Mesendoderm (in vitro differentiated cells): Measurements from ENCODE around the gene TP73.

Experiments used
- DNase-seq: peaks from one replicate; pipeline ENCODE4 v3.0.0; 2013
- H2AK5ac ChIP-seq: 2 replicates; pipeline ENCODE4 v1.6.1; 2013; ENCODE audit warnings: low read length, inconsistent platforms
- H2BK120ac ChIP-seq: 2 replicates; pipeline ENCODE4 v1.6.1; 2013; ENCODE audit warnings: low read depth, mild to moderate bottlenecking, low read length, moderate library complexity, mixed read lengths
- H2BK15ac ChIP-seq: replicated peaks from 2 replicates; pipeline ENCODE4 v1.6.1; 2013; ENCODE audit warnings: low read depth, mild to moderate bottlenecking, moderate library complexity
- H2BK5ac ChIP-seq: 2 replicates; pipeline ENCODE4 v1.6.1; 2013; ENCODE audit warnings: low read length, inconsistent platforms
- H3K18ac ChIP-seq: 2 replicates; pipeline ENCODE4 v1.6.1; 2013; ENCODE audit warnings: mild to moderate bottlenecking, low read length, mixed read lengths
- H3K23ac ChIP-seq: one replicate; pipeline ENCODE4 v1.6.1; 2013; ENCODE audit warnings: low read length
- H3K27ac ChIP-seq: 2 replicates; pipeline ENCODE4 v1.5.1; 2013; ENCODE audit warnings: low read depth, mild to moderate bottlenecking, inconsistent platforms, low read length, moderate library complexity
- H3K27me3 ChIP-seq: 2 replicates; pipeline ENCODE4 v1.6.1; 2013; ENCODE audit warnings: low read length, control low read depth, mild to moderate bottlenecking, inconsistent platforms; ENCODE audit not compliant: insufficient read depth, poor library complexity
- H3K36me3 ChIP-seq: 2 replicates; pipeline ENCODE4 v1.6.1; 2013; ENCODE audit warnings: low read length, inconsistent platforms; ENCODE audit not compliant: control insufficient read depth, insufficient read depth
- H3K4ac ChIP-seq: one replicate; pipeline ENCODE4 v1.6.1; 2013; ENCODE audit warnings: low read depth, mild to moderate bottlenecking, low read length, moderate library complexity
- H3K4me1 ChIP-seq: 2 replicates; pipeline ENCODE4 v1.6.1; 2013; ENCODE audit warnings: low read depth, low read length, inconsistent platforms; ENCODE audit not compliant: control insufficient read depth
- H3K4me2 ChIP-seq: 2 replicates; pipeline ENCODE4 v1.6.1; 2013; ENCODE audit warnings: low read length
- H3K4me3 ChIP-seq: 2 replicates; pipeline ENCODE4 v1.5.1; 2013; ENCODE audit warnings: mild to moderate bottlenecking, low read length
- H3K56ac ChIP-seq: one replicate; pipeline ENCODE4 v1.6.1; 2013; ENCODE audit warnings: low read length
- H3K79me1 ChIP-seq: 2 replicates; pipeline ENCODE4 v1.6.1; 2013; ENCODE audit warnings: low read length, inconsistent platforms
- H3K79me2 ChIP-seq: 2 replicates; pipeline ENCODE4 v1.6.1; 2013; ENCODE audit warnings: mild to moderate bottlenecking, low read length; ENCODE audit not compliant: control insufficient read depth, insufficient read depth
- H3K9ac ChIP-seq: 2 replicates; pipeline ENCODE4 v1.6.1; 2013; ENCODE audit warnings: low read length, inconsistent platforms
- H4K5ac ChIP-seq: one replicate; pipeline ENCODE4 v1.6.1; 2013; ENCODE audit warnings: low read length
- H4K8ac ChIP-seq: one replicate; pipeline ENCODE4 v1.6.1; 2013; ENCODE audit warnings: low read depth, mild to moderate bottlenecking, control low read depth, low read length, moderate library complexity
- WGBS: extraction: QIAGEN DNeasy Blood & Tissue Kit; methylation state at CpG from one replicate; pipeline ENCODE4 v1.1.7; 2013; ENCODE audit warnings: low lambda C conversion rate, missing lambda C conversion rate; ENCODE audit not compliant: insufficient coverage; ENCODE audit errors: extremely low coverage; 5-methylcytosine and 5-hydroxymethylcytosine counted together

The TP73 gene

GRCh38 chr1:3610527-3611169 is 41.7 kb upstream of the TP73 start:
- Histone ChIP-seq H3K4me1 (peaks cover 13% of the 10 kb centered on the region), H2AK5ac (no peak overlapping the region), H3K79me2 (no peaks in the 10 kb centered on the region), H3K79me1 (no peaks in the 10 kb centered on the region), H3K9ac (peak overlapping the region; percentile 80), H4K5ac (no peak overlapping the region), H2BK5ac (no peak overlapping the region), H3K56ac (peak overlapping the region; percentile 92), H3K27ac (no peak overlapping the region), H2BK120ac (no peak overlapping the region), H2BK15ac (no peak overlapping the region), H3K4me2 (peak overlapping the region; percentile 78), H3K27me3 (no peaks in the 10 kb centered on the region), H3K36me3 (no peaks in the 10 kb centered on the region), H3K23ac (no peak overlapping the region), H4K8ac (no peak overlapping the region), H3K18ac (peak overlapping the region; percentile 32), H3K4me3 (peak overlapping the region; percentile 47), H3K4ac (no peak overlapping the region)
- DNase-seq: peak; percentile 54
- no CpG with 5 or more reads among the region's 27 CpGs for WGBS

GRCh38 chr1:3611170-3612019 is 40.9 kb upstream of the TP73 start, which contains the start of gene MEGF6:
TSS of gene MEGF6 (minus strand) at chr1:3611508. CDS start at chr1:3611268, 240 bp downstream.
- peak within 1 kb of the TSS; percentile 47 for H3K4me3 ChIP-seq
- peak within 1 kb of the TSS; percentile 32 for H3K18ac ChIP-seq
- H3K79me1 ChIP-seq: no peaks in the 10 kb centered on the region
- H2BK15ac ChIP-seq: no peak within 1 kb of the TSS
- peak within 1 kb of the TSS; percentile 80 for H3K9ac ChIP-seq
- peak within 1 kb of the TSS; percentile 79 for H3K4me2 ChIP-seq
- H2BK5ac ChIP-seq: no peak within 1 kb of the TSS
- no peak within 1 kb of the TSS for H3K4ac ChIP-seq
- peak within 1 kb of the TSS; percentile 92 for H3K56ac ChIP-seq
- H3K27me3 ChIP-seq: no peaks in the 10 kb centered on the region
- H2BK120ac ChIP-seq: no peak within 1 kb of the TSS
- no peak within 1 kb of the TSS for H3K27ac ChIP-seq
- peak; percentile 94 for DNase-seq
- no peak within 1 kb of the TSS for H4K8ac ChIP-seq
- peaks cover 13% of the 10 kb centered on the region for H3K4me1 ChIP-seq
- peak within 1 kb of the TSS; percentile 98 for H3K23ac ChIP-seq
- no peaks in the 10 kb centered on the region for H3K79me2 ChIP-seq
- no peak within 1 kb of the TSS for H4K5ac ChIP-seq
- H3K36me3 ChIP-seq: no peaks in the 10 kb centered on the region
- no CpG with 5 or more reads among the region's 87 CpGs for WGBS
- no peak within 1 kb of the TSS for H2AK5ac ChIP-seq

GRCh38 chr1:3612123-3612522 is 40.2 kb upstream of the TP73 start:
- WGBS: no CpG with 5 or more reads among the region's 7 CpGs
- Histone ChIP-seq H2AK5ac (no peak overlapping the region), H2BK5ac (no peak overlapping the region), H3K79me1 (no peaks in the 10 kb centered on the region), H3K4ac (no peak overlapping the region), H3K27me3 (no peaks in the 10 kb centered on the region), H3K4me2 (peak overlapping the region; percentile 79), H3K9ac (peak overlapping the region; percentile 56), H3K27ac (no peak overlapping the region), H3K4me1 (peaks cover 13% of the 10 kb centered on the region), H4K5ac (no peak overlapping the region), H2BK120ac (no peak overlapping the region), H3K79me2 (no peaks in the 10 kb centered on the region), H3K56ac (peak overlapping the region; percentile 79), H2BK15ac (no peak overlapping the region), H3K23ac (peak overlapping the region; percentile 98), H4K8ac (no peak overlapping the region), H3K36me3 (no peaks in the 10 kb centered on the region), H3K18ac (no peak overlapping the region), H3K4me3 (no peak overlapping the region)
- no peak for DNase-seq

- Histone ChIP-seq H3K9ac (no peak overlapping the region), H3K23ac (no peak overlapping the region), H4K8ac (no peak overlapping the region), H3K27me3 (no peaks in the 10 kb centered on the region), H3K27ac (no peak overlapping the region), H3K4me3 (no peak overlapping the region), H3K4me1 (peaks cover 16% of the 10 kb centered on the region), H3K79me1 (no peaks in the 10 kb centered on the region), H2BK5ac (no peak overlapping the region), H4K5ac (no peak overlapping the region), H3K4ac (no peak overlapping the region), H2BK120ac (no peak overlapping the region), H3K79me2 (no peaks in the 10 kb centered on the region), H2BK15ac (no peak overlapping the region), H3K36me3 (no peaks in the 10 kb centered on the region), H3K4me2 (no peak overlapping the region), H3K56ac (no peak overlapping the region), H2AK5ac (no peak overlapping the region), H3K18ac (no peak overlapping the region)
- no CpG with 5 or more reads among the region's 20 CpGs for WGBS
- peak; percentile 38 for DNase-seq
Measured at GRCh38 chr1:3614755-3615742, 37.3 kb upstream of the TP73 start.

DNA sequence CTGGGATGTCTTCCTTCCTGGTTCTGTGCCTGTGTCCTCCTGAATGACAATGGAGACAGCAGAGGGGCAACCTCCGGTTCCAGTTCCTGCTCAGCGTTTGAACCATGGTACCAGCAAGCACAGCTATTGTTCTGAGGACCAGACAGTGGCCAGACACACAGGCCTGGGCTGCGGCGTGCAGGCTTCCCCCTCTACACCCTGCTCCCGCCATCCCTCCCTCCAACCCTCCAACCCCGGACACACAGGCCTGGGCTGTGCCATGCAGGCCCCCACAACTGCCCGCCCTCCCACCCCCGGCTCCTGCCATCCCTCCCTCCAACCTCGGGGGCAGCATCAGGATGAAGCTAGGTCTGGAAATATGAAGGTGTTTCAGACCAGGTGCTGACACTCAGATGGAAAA is 35.5 kb upstream of the TP73 start:
- H3K23ac ChIP-seq: no peak overlapping the region
- no peak for DNase-seq
- H4K5ac ChIP-seq: no peak overlapping the region
- H3K56ac ChIP-seq: no peak overlapping the region
- H3K79me1 ChIP-seq: no peaks in the 10 kb centered on the region
- no peak overlapping the region for H4K8ac ChIP-seq
- H3K4me1 ChIP-seq: peaks cover 15% of the 10 kb centered on the region
- H3K27me3 ChIP-seq: no peaks in the 10 kb centered on the region
- no peak overlapping the region for H2AK5ac ChIP-seq
- no peak overlapping the region for H3K4me3 ChIP-seq
- no peak overlapping the region for H3K18ac ChIP-seq
- H3K27ac ChIP-seq: no peak overlapping the region
- no peak overlapping the region for H2BK15ac ChIP-seq
- H3K4me2 ChIP-seq: no peak overlapping the region
- no peak overlapping the region for H2BK5ac ChIP-seq
- H2BK120ac ChIP-seq: no peak overlapping the region
- no peaks in the 10 kb centered on the region for H3K36me3 ChIP-seq
- H3K4ac ChIP-seq: no peak overlapping the region
- H3K79me2 ChIP-seq: no peaks in the 10 kb centered on the region
- no CpG with 5 or more reads among the region's 9 CpGs for WGBS
- H3K9ac ChIP-seq: no peak overlapping the region
